OCI-LY1 (cell line): ENCODE data around the gene KCNN2.

Experiments
- H2AFZ ChIP-seq: fragments of 200-600 bp; sonication (generic), shearing (Covaris generic); 2 replicates; pipeline ENCODE4 v1.6.0; 2014; ENCODE audit warnings: antibody characterized with exemption, mild to moderate bottlenecking, low read length
- H3F3A ChIP-seq: fragments of 200-600 bp; sonication (generic), shearing (Covaris generic); 2 replicates; pipeline ENCODE4 v1.6.0; 2014; ENCODE audit warnings: mild to moderate bottlenecking, antibody characterized with exemption, low read length, moderate library complexity; ENCODE audit not compliant: insufficient read depth
- H3K27ac ChIP-seq: fragments of 200-600 bp; sonication (generic); 2 replicates; pipeline ENCODE4 v1.5.1; 2014; ENCODE audit warnings: low read length, mixed run types, mild to moderate bottlenecking, low read depth; ENCODE audit not compliant: poor library complexity, severe bottlenecking
- H3K27me3 ChIP-seq: fragments of 200-600 bp; sonication (generic); 2 replicates; pipeline ENCODE4 v1.6.0; 2014; ENCODE audit warnings: antibody characterized with exemption, mild to moderate bottlenecking, low read length, moderate library complexity; ENCODE audit not compliant: insufficient read depth
- H3K36me3 ChIP-seq: fragments of 200-600 bp; sonication (generic); 2 replicates; pipeline ENCODE4 v1.6.1; 2014; ENCODE audit warnings: mild to moderate bottlenecking, antibody characterized with exemption, low read length, moderate library complexity, mixed read lengths; ENCODE audit not compliant: insufficient read depth
- H3K4me1 ChIP-seq: fragments of 200-600 bp; sonication (generic); 2 replicates; pipeline ENCODE4 v1.5.1; 2014; ENCODE audit warnings: mild to moderate bottlenecking, low read length, moderate library complexity; ENCODE audit not compliant: insufficient read depth, severe bottlenecking
- H3K4me2 ChIP-seq: fragments of 200-600 bp; sonication (generic), shearing (Covaris generic); 2 replicates; pipeline ENCODE4 v1.6.1; 2014; ENCODE audit warnings: low read length
- H3K4me3 ChIP-seq: fragments of 200-600 bp; sonication (generic); 2 replicates; pipeline ENCODE4 v1.5.1; 2014; ENCODE audit warnings: low read length, low read depth, mild to moderate bottlenecking, mixed read lengths; ENCODE audit not compliant: poor library complexity, severe bottlenecking
- H3K79me2 ChIP-seq: fragments of 200-600 bp; shearing (Covaris generic); 2 replicates; pipeline ENCODE4 v1.6.1; 2016; ENCODE audit warnings: mixed run types, low read length, mixed read lengths; ENCODE audit not compliant: insufficient read depth
- H3K9ac ChIP-seq: fragments of 200-600 bp; sonication (generic), shearing (Covaris generic); 2 replicates; pipeline ENCODE4 v1.6.1; 2014; ENCODE audit warnings: mild to moderate bottlenecking, low read length, mixed read lengths
- H3K9me2 ChIP-seq: fragments of 200-600 bp; sonication (generic), shearing (Covaris generic); 2 replicates; pipeline ENCODE4 v1.6.1; 2014; ENCODE audit warnings: low read depth, mild to moderate bottlenecking, low read length, mixed read lengths
- H3K9me3 ChIP-seq: fragments of 200-600 bp; shearing (Covaris generic); 2 replicates; pipeline ENCODE4 v1.6.1; 2014; ENCODE audit warnings: low read length, mixed read lengths
- H4K20me1 ChIP-seq: fragments of 200-600 bp; sonication (generic), shearing (Covaris generic); 2 replicates; pipeline ENCODE4 v1.6.0; 2016; ENCODE audit warnings: mild to moderate bottlenecking, low read length; ENCODE audit not compliant: insufficient read depth
- EZH2 ChIP-seq: fragments of 200-600 bp; sonication (generic), shearing (Covaris generic); IDR thresholded peaks from 2 replicates; pipeline ENCODE4 v1.8.0; 2017; ENCODE audit warnings: borderline replicate concordance, mixed run types, mild to moderate bottlenecking, antibody characterized with exemption, low read length, moderate library complexity, mixed read lengths
- TF ChIP-seq, protein P1 (sequence below): fragments of 200-600 bp; sonication (generic), shearing (Covaris generic); IDR thresholded peaks from 2 replicates; pipeline ENCODE4 v1.5.1; 2017; ENCODE audit warnings: mild to moderate bottlenecking, antibody characterized with exemption, low read length, moderate library complexity, mixed read lengths

KCNN2 gene

DNA sequence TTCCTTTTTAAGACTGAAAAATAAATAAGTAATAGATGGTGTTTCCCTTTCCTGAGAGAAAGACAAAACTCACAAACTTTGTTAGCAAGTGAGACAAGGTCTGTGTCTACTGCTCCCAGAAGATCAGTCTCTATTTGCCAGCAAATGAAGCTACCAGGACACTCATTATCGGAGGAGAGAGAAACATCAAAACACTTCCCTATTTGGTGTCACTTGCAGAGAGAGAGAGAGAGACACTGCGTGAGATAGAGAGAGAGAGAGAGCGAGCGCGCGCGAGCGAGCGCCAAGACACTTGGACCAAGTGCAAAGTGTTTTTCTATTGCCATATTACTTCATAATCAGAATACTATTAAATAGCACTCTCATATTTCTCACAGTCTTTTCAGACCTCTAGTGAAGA lies 142.7 kb downstream of the KCNN2 start:
- H3K4me3 ChIP-seq: no peak overlapping the region
- H3K9ac ChIP-seq: no peak overlapping the region
- H3K4me1 ChIP-seq: no peaks in the 10 kb centered on the region
- no peak overlapping the region for H3K27ac ChIP-seq
- no peak overlapping the region for H2AFZ ChIP-seq
- no peaks in the 10 kb centered on the region for H3K79me2 ChIP-seq
- H3K9me2 ChIP-seq: no peaks in the 10 kb centered on the region
- no peak for TF ChIP-seq EZH2
- TF ChIP-seq, protein P1, sequence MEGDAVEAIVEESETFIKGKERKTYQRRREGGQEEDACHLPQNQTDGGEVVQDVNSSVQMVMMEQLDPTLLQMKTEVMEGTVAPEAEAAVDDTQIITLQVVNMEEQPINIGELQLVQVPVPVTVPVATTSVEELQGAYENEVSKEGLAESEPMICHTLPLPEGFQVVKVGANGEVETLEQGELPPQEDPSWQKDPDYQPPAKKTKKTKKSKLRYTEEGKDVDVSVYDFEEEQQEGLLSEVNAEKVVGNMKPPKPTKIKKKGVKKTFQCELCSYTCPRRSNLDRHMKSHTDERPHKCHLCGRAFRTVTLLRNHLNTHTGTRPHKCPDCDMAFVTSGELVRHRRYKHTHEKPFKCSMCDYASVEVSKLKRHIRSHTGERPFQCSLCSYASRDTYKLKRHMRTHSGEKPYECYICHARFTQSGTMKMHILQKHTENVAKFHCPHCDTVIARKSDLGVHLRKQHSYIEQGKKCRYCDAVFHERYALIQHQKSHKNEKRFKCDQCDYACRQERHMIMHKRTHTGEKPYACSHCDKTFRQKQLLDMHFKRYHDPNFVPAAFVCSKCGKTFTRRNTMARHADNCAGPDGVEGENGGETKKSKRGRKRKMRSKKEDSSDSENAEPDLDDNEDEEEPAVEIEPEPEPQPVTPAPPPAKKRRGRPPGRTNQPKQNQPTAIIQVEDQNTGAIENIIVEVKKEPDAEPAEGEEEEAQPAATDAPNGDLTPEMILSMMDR: no peak
- no peaks in the 10 kb centered on the region for H3K36me3 ChIP-seq
- no peaks in the 10 kb centered on the region for H3K27me3 ChIP-seq
- H3K4me2 ChIP-seq: no peak overlapping the region
- no peaks in the 10 kb centered on the region for H3K9me3 ChIP-seq
- H3F3A ChIP-seq: no peaks in the 10 kb centered on the region
- H4K20me1 ChIP-seq: no peaks in the 10 kb centered on the region

DNA sequence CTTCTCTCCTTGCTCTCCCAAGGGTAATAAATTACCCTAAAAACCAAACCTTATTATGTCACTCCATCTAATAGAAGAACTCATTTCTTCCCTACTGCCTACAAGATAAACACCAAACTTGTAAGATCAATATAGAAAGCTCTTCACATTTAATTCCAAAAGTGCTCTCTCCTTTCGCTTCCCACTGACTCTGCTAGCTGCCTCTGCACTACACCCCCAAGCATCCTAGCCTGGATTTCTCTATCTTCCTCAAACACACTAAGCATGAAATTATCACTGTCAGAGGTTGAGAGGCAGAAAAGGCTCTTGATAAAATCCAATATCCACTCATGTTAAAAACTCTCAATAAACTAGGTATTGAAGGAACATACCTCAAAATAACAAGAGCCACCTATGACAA lies 162.4 kb downstream of the KCNN2 start:
- Histone ChIP-seq H3K9me3 (no peaks in the 10 kb centered on the region), H3K27me3 (no peaks in the 10 kb centered on the region), H4K20me1 (no peaks in the 10 kb centered on the region), H3K4me3 (no peak overlapping the region), H3K36me3 (no peaks in the 10 kb centered on the region), H3K9me2 (no peaks in the 10 kb centered on the region), H3K9ac (no peak overlapping the region), H3K4me2 (no peak overlapping the region), H3F3A (no peaks in the 10 kb centered on the region), H2AFZ (no peak overlapping the region), H3K27ac (no peak overlapping the region), H3K4me1 (no peaks in the 10 kb centered on the region), H3K79me2 (no peaks in the 10 kb centered on the region)
- TF ChIP-seq, protein P1: no peak
- no peak for TF ChIP-seq EZH2

DNA sequence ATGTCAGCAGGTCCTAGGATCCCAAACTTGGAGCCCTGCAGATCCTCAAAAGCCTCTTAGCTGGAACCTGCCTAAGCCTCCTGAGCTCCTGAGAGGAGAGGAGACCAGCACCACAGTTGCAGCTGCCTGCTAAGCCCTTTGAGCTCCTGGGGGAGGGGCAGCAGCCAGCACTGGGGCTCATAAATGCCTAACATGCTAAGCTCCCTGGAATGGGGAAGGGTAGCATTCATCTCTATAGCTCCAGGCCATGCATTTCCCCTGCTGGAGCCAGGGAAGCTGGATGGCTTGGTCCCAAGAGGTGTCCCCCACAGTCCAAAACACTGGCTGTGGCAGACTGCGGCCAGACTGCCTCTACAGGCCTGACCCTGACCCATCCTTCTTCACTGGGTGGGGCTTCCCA lies 182.7 kb downstream of the KCNN2 start:
- no peaks in the 10 kb centered on the region for H4K20me1 ChIP-seq
- H3K79me2 ChIP-seq: no peaks in the 10 kb centered on the region
- H3K4me3 ChIP-seq: no peak overlapping the region
- H3K36me3 ChIP-seq: no peaks in the 10 kb centered on the region
- no peak overlapping the region for H2AFZ ChIP-seq
- no peaks in the 10 kb centered on the region for H3K9me3 ChIP-seq
- TF ChIP-seq, protein P1: no peak
- TF ChIP-seq EZH2: no peak
- H3K4me2 ChIP-seq: no peak overlapping the region
- H3K27me3 ChIP-seq: no peaks in the 10 kb centered on the region
- H3K9ac ChIP-seq: no peak overlapping the region
- no peaks in the 10 kb centered on the region for H3K4me1 ChIP-seq
- H3K9me2 ChIP-seq: no peaks in the 10 kb centered on the region
- no peak overlapping the region for H3K27ac ChIP-seq
- no peaks in the 10 kb centered on the region for H3F3A ChIP-seq
